ENCODE measurements around the gene DNAJC30.

- TF ChIP-seq, protein P1, sequence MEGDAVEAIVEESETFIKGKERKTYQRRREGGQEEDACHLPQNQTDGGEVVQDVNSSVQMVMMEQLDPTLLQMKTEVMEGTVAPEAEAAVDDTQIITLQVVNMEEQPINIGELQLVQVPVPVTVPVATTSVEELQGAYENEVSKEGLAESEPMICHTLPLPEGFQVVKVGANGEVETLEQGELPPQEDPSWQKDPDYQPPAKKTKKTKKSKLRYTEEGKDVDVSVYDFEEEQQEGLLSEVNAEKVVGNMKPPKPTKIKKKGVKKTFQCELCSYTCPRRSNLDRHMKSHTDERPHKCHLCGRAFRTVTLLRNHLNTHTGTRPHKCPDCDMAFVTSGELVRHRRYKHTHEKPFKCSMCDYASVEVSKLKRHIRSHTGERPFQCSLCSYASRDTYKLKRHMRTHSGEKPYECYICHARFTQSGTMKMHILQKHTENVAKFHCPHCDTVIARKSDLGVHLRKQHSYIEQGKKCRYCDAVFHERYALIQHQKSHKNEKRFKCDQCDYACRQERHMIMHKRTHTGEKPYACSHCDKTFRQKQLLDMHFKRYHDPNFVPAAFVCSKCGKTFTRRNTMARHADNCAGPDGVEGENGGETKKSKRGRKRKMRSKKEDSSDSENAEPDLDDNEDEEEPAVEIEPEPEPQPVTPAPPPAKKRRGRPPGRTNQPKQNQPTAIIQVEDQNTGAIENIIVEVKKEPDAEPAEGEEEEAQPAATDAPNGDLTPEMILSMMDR (IDR thresholded peaks at IDR 0.05): no peak
- no peak for TF ChIP-seq POLR2A (IDR thresholded peaks at IDR 0.05)
Measured at GRCh38 chr7:73674468-73675124, 8.7 kb downstream of the DNAJC30 start.
